Upper lobe of left lung (tissue), 4 donors: ENCODE results near the gene BAHD1.

ENCODE experiments used
- EP300 ChIP-seq, 4 donors: sonication (generic); formaldehyde crosslinking; IDR thresholded peaks; one replicate each; pipeline ENCODE4 v1.5.1; 2017; ENCODE audit warnings: antibody characterized with exemption in 4 of 4, control low read depth in 2 of 4
- POLR2A ChIP-seq, 4 donors: fragments of 450-650 bp; IDR thresholded peaks; one replicate each; pipeline ENCODE4 v1.5.1; 2016 to 2017; ENCODE audit warnings: antibody characterized with exemption in 4 of 4, mild to moderate bottlenecking in 2 of 4
- TF ChIP-seq, protein P1 (sequence below), 6 experiments: fragments of 450-650 bp in 4 of 6; fragments of 200-600 bp in 2 of 6; sonication (generic) in 2 of 6; IDR thresholded peaks; one replicate each; pipeline ENCODE4 v1.5.1; 2016 to 2019; ENCODE audit warnings: antibody characterized with exemption in 6 of 6

- TF ChIP-seq, protein P1, sequence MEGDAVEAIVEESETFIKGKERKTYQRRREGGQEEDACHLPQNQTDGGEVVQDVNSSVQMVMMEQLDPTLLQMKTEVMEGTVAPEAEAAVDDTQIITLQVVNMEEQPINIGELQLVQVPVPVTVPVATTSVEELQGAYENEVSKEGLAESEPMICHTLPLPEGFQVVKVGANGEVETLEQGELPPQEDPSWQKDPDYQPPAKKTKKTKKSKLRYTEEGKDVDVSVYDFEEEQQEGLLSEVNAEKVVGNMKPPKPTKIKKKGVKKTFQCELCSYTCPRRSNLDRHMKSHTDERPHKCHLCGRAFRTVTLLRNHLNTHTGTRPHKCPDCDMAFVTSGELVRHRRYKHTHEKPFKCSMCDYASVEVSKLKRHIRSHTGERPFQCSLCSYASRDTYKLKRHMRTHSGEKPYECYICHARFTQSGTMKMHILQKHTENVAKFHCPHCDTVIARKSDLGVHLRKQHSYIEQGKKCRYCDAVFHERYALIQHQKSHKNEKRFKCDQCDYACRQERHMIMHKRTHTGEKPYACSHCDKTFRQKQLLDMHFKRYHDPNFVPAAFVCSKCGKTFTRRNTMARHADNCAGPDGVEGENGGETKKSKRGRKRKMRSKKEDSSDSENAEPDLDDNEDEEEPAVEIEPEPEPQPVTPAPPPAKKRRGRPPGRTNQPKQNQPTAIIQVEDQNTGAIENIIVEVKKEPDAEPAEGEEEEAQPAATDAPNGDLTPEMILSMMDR (IDR thresholded peaks at IDR 0.05): peak in 2 of 6 experiments; percentile 30 to 37
- TF ChIP-seq EP300 (IDR thresholded peaks at IDR 0.05) (no peak), POLR2A (IDR thresholded peaks at IDR 0.05) (no peak)
Observed at GRCh38 chr15:40441565-40442531, 1.1 kb downstream of the BAHD1 start.
